Retinal pigment epithelial cell (primary cell): ENCODE measurements around the gene GALNT7.
"Not testable (repeated sequence)": the region's sequence is repeated elsewhere in the genome, so short reads cannot be mapped to it uniquely, and the experiment has no call there.

Experiments
- DNase-seq: peaks from one replicate; pipeline ENCODE4 v3.0.0-alpha.2; 2010; ENCODE audit warnings: low read depth
- H3K4me3 ChIP-seq: 2 replicates; pipeline ENCODE4 v1.5.1; 2011; ENCODE audit warnings: mild to moderate bottlenecking, low read length, control low read depth, moderate library complexity
- TF ChIP-seq, protein P1 (sequence below): conservative IDR thresholded peaks from 2 replicates; pipeline ENCODE4 v1.5.1; 2011; ENCODE audit warnings: low read depth, low read length, control low read depth, inconsistent platforms

The GALNT7 gene

DNA sequence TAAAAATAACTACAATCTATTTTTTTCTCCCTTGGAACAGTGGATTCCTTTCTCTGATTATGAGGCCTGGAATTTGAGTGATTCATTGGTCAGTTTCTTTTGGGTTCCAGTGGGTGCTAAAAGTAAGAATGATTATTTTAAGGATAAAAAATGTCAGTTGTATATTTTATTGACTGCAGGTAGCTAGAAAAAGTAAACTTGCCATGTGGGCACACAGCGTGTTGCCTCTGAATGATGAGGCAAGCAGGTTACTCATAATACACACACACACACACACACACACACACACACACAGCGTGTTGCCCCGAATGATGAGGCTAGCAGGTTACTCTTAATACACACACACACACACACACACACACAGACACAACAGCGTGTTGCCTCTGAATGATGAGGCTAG, 13.8 kb downstream of the GALNT7 start:
- peak; percentile 45 for DNase-seq
- TF ChIP-seq, protein P1, sequence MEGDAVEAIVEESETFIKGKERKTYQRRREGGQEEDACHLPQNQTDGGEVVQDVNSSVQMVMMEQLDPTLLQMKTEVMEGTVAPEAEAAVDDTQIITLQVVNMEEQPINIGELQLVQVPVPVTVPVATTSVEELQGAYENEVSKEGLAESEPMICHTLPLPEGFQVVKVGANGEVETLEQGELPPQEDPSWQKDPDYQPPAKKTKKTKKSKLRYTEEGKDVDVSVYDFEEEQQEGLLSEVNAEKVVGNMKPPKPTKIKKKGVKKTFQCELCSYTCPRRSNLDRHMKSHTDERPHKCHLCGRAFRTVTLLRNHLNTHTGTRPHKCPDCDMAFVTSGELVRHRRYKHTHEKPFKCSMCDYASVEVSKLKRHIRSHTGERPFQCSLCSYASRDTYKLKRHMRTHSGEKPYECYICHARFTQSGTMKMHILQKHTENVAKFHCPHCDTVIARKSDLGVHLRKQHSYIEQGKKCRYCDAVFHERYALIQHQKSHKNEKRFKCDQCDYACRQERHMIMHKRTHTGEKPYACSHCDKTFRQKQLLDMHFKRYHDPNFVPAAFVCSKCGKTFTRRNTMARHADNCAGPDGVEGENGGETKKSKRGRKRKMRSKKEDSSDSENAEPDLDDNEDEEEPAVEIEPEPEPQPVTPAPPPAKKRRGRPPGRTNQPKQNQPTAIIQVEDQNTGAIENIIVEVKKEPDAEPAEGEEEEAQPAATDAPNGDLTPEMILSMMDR = no peak
- H3K4me3 ChIP-seq = peak overlapping the region; percentile 4

DNA sequence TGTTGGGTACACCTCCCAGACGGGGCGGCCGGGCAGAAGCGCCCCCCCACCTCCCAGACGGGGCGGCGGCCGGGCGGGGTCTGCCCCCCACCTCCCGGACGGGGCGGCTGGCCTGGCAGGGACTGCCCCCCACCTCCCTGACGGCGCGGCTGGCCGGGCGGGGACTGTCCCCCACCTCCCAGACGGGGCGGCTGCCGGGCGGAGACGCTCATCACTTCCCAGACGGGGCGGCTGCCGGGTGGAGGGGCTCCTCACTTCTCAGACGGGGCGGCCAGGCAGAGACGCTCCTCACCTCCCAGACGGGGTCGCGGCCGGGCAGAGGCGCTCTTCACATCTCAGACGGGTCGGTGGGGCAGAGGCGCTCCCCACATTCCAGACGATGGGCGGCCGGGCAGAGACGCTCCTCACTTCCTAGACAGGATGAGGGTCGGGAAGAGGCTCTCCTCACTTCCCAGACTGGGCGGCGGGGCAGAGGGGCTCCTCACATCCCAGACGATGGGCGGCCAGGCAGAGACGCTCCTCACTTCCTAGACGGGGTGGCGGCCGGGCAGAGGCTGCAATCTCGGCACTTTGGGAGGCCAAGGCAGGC, 15.1 kb downstream of the GALNT7 start:
- not testable (repeated sequence) for H3K4me3 ChIP-seq

DNA sequence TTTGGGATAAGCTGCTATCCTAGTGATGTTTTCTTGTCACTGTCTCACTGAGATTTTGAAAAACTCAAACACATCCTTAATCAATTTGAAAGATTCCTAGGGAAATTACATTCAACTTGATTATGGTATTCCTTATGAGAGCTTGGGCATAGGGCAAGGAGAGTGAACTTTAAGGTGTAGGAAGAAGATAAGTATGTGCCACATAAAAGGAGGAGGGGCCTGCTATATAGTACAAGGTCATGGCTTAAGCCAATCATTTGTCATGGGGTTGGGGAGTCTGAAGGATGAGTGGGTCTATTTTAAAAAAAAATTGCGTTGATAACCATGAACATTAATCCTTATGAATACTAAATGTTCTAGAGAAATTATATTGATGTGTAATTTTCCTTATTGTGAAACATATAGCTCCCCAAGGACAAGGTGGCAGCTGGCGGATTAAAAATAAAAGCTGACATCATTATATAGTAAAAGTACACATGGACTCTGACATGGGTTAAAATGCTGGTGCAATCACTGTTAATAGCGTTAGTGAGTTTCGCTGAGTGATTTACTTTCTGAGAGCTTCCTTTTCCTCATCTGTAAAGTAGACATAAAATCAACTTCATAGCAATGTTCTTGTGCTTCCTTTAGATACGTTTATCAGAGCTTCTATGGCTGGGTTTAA, 17.4 kb downstream of the GALNT7 start:
- TF ChIP-seq, protein P1 = no peak
- no peak for DNase-seq
- no peak overlapping the region for H3K4me3 ChIP-seq

More for the DNA sequence above, 15.1 kb downstream of the GALNT7 start:
- not testable (repeated sequence) for DNase-seq

GRCh38 chr4:173187732-173188131, 19.1 kb downstream of the GALNT7 start:
- DNase-seq = no peak
- no peak overlapping the region for H3K4me3 ChIP-seq
- TF ChIP-seq, protein P1 = no peak

DNA sequence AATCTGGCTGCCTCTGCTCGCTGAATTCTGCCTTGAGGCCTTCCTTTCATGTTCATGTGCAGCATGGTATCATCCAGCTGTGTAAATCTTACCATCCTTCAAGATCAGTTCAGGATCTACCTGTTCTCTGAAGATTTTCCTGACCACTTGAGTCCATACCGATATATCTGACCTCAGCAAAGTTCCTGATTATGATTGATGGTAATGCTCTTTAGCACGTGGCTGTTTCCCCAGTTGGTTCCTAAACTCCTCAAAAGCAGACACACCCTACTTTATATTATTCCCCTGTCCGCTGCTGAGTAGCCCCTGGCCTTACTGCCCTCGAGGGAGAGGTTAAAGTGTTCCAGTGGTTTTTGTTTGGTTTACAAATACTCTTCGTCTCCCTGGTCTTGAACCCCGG, 20.0 kb downstream of the GALNT7 start:
- TF ChIP-seq, protein P1 = no peak
- DNase-seq = no peak
- no peak overlapping the region for H3K4me3 ChIP-seq

- no peak overlapping the region for H3K4me3 ChIP-seq
- TF ChIP-seq, protein P1 = no peak
- no peak for DNase-seq
These were observed 20.6 kb downstream of the GALNT7 start for GRCh38 chr4:173189117-173189693.

- no peak for DNase-seq
- TF ChIP-seq, protein P1 = no peak
- no peak overlapping the region for H3K4me3 ChIP-seq
These were observed 23.0 kb downstream of the GALNT7 start for GRCh38 chr4:173191623-173192041.
